HEK293T (cell line): ENCODE data around the gene ATP5PD.
A peak's percentile ranks its signal among the peaks of the same experiment; 100 is the strongest.

Experiments used
- CTCF ChIA-PET: fragments of 350-600 bp; formaldehyde crosslinking; extraction: SDS; loops from one replicate; lab custom pipeline; 2021; ENCODE audit warnings: antibody characterized with exemption, inconsistent platforms; lab: Yijun Ruan, JAX
- POLR2A ChIA-PET: fragments of 350-600 bp; formaldehyde crosslinking; extraction: SDS; loops from one replicate; lab custom pipeline; 2020; ENCODE audit warnings: antibody characterized with exemption, inconsistent platforms; lab: Yijun Ruan, JAX
- DNase-seq: peaks from one replicate; pipeline ENCODE4 v3.0.0; 2012; ENCODE audit warnings: mixed read lengths; ENCODE audit errors: extremely low spot score
- ARNT ChIP-seq: fragments of 450-650 bp; IDR thresholded peaks from 2 replicates; pipeline ENCODE4 v1.6.1; 2017; ENCODE audit warnings: mild to moderate bottlenecking
- BHLHE40 ChIP-seq: fragments of 450-650 bp; IDR thresholded peaks from 2 replicates; pipeline ENCODE4 v1.6.1; 2016; ENCODE audit warnings: mild to moderate bottlenecking, moderate library complexity, borderline replicate concordance
- CTBP1 ChIP-seq: fragments of 450-650 bp; IDR thresholded peaks from 2 replicates; pipeline ENCODE4 v1.6.1; 2016; ENCODE audit warnings: borderline replicate concordance
- ELF4 ChIP-seq: fragments of 450-650 bp; IDR thresholded peaks from 2 replicates; pipeline ENCODE4 v1.6.1; 2017; ENCODE audit warnings: antibody characterized with exemption
- FOXA1 ChIP-seq: fragments of 450-650 bp; IDR thresholded peaks from 2 replicates; pipeline ENCODE4 v1.6.1; 2016; ENCODE audit warnings: mild to moderate bottlenecking
- FOXK2 ChIP-seq: fragments of 450-650 bp; IDR thresholded peaks from 2 replicates; pipeline ENCODE4 v1.6.1; 2016; ENCODE audit warnings: mild to moderate bottlenecking
- FOXM1 ChIP-seq: fragments of 450-650 bp; IDR thresholded peaks from 2 replicates; pipeline ENCODE4 v1.6.1; 2017; ENCODE audit warnings: mild to moderate bottlenecking, borderline replicate concordance
- HDGF ChIP-seq: fragments of 450-650 bp; IDR thresholded peaks from 2 replicates; pipeline ENCODE4 v1.6.1; 2017; ENCODE audit warnings: antibody characterized with exemption, borderline replicate concordance
- L3MBTL2 ChIP-seq: fragments of 450-650 bp; conservative IDR thresholded peaks from 2 replicates; pipeline ENCODE4 v1.6.1; 2016; ENCODE audit warnings: mild to moderate bottlenecking
- LEF1 ChIP-seq: fragments of 450-650 bp; IDR thresholded peaks from 2 replicates; pipeline ENCODE4 v1.6.1; 2017; ENCODE audit warnings: mild to moderate bottlenecking, borderline replicate concordance
- NFRKB ChIP-seq: fragments of 450-650 bp; IDR thresholded peaks from 2 replicates; pipeline ENCODE4 v1.6.1; 2016; ENCODE audit warnings: mild to moderate bottlenecking, moderate library complexity
- PKNOX1 ChIP-seq: fragments of 450-650 bp; IDR thresholded peaks from 2 replicates; pipeline ENCODE4 v1.6.1; 2016
- SP1 ChIP-seq: fragments of 450-650 bp; IDR thresholded peaks from 2 replicates; pipeline ENCODE4 v1.6.1; 2017
- TARDBP ChIP-seq: fragments of 450-650 bp; IDR thresholded peaks from 2 replicates; pipeline ENCODE4 v1.6.1; 2016
- ZNF384 ChIP-seq: fragments of 450-650 bp; IDR thresholded peaks from 2 replicates; pipeline ENCODE4 v1.6.1; 2016

ATP5PD gene

GRCh38 chr17:75039238-75039637 is 7.5 kb downstream of the ATP5PD start:
- ChIA-PET CTCF (no interaction called here), POLR2A (interaction anchor here (1.4 kb wide), 1 partner anchor 8 kb away, joined by 3 read pairs; the partner anchor contains the start of genes ATP5PD and KCTD2)
- TF ChIP-seq L3MBTL2 = no peak
- no peak for DNase-seq

GRCh38 chr17:75036643-75037268 is 10.0 kb downstream of the ATP5PD start:
- POLR2A ChIA-PET = interaction anchor here (0.8 to 3.5 kb wide), 8 partner anchors 10 to 164 kb away, joined by 3 to 82 read pairs (median 4); partner anchors contain the start of genes ARMC7, ATP5PD, FDXR and KCTD2
- peak; percentile 46; the same call in 1 of the 2 replicates for TF ChIP-seq PKNOX1
- TF ChIP-seq NFRKB = no peak
- TF ChIP-seq BHLHE40 = no peak
- CTCF ChIA-PET = interaction anchor here (0.7 to 1.9 kb wide), 2 partner anchors 69 to 76 kb away, joined by 3 to 6 read pairs; no protein-coding TSS in a partner anchor
- DNase-seq = peak; percentile 60

GRCh38 chr17:75034236-75034908 is 12.4 kb downstream of the ATP5PD start:
- CTCF ChIA-PET = interaction anchor here (0.5 to 1.3 kb wide), 6 partner anchors 71 to 169 kb away, joined by 3 to 13 read pairs (median 3); no protein-coding TSS in a partner anchor
- POLR2A ChIA-PET = interaction anchor here (0.6 to 3.5 kb wide), 24 partner anchors 10 to 228 kb away, joined by 3 to 82 read pairs (median 5); partner anchors contain the start of genes ARMC7, ATP5PD, CDR2L and HID1
- TF ChIP-seq FOXM1 (peak; percentile 77; the same call in 1 of the 2 replicates), ARNT (peak; percentile 66; the same call in 1 of the 2 replicates), FOXK2 (no peak), LEF1 (no peak; the same call in 1 of the 2 replicates), ELF4 (peak; percentile 20; the same call in 1 of the 2 replicates), L3MBTL2 (peak; percentile 94), ZNF384 (no peak), FOXA1 (no peak), HDGF (peak; percentile 76; the same call in 1 of the 2 replicates), TARDBP (peak; percentile 60; the same call in 1 of the 2 replicates), SP1 (no peak), NFRKB (no peak)
- peak; percentile 69 for DNase-seq

DNA sequence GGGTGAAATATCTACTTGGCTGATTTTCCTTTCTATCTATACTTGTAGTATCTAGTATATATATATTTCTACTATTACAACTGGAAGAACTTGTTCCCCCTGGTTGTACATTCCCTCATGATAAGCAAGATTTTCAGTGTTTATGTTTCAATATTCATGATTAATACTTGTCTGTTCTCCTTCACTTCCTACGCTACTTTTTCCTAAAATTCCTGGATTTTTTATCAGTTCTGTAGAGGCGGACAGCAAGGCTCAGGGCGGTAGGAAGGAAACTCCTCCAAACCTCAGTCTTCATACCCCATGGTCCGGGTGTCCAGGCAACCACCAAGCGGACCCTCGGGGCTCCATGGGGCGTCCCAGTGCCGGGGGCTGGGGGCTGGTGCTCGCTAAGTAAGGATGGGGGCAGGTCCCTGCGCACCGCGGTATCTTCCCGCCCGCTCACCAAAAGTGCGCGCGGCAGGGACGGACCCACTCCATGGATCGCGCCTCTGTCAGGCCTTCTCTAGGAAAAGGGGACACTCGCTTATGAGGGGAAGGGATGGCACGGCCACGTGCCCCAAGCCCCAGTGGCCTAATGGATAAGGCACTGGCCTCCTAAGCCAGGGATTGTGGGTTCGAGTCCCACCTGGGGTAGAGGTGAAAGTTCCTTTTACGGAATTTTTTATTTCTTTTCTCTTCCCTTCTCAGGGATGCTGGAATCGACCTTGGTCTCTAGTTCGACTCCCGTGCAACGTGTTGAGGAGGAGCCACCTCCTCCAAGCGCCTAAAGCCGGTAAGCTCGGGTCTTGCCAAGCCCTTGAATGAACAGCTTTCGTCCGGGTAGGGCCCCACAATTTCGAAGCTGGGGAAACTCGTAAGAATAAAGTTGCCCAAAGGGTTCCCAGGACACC is 13.2 kb downstream of the ATP5PD start:
- CTCF ChIA-PET = interaction anchor here (0.5 to 0.9 kb wide), 3 partner anchors 47 to 100 kb away, joined by 3 read pairs; no protein-coding TSS in a partner anchor
- no peak for TF ChIP-seq BHLHE40
- TF ChIP-seq FOXM1 = peak; percentile 60; the same call in 1 of the 2 replicates
- TF ChIP-seq LEF1 = no peak
- TF ChIP-seq ARNT = peak; percentile 52; the same call in 1 of the 2 replicates
- no peak for TF ChIP-seq ZNF384
- TF ChIP-seq HDGF = no peak
- TF ChIP-seq L3MBTL2 = peak; percentile 72
- TF ChIP-seq FOXA1 = no peak
- POLR2A ChIA-PET = interaction anchor here (1.4 to 3.5 kb wide), 8 partner anchors 14 to 77 kb away, joined by 4 to 82 read pairs (median 20); partner anchors contain the start of genes ARMC7, ATP5PD, CDR2L and KCTD2
- DNase-seq = peak; percentile 87

- TF ChIP-seq NFRKB (no peak), BHLHE40 (no peak), PKNOX1 (no peak), CTBP1 (no peak), FOXM1 (no peak), LEF1 (no peak), L3MBTL2 (no peak), TARDBP (no peak), FOXK2 (no peak), ARNT (no peak)
Observed at GRCh38 chr17:75032720-75033280, 14.0 kb downstream of the ATP5PD start.

More at GRCh38 chr17:75032720-75033280, 14.0 kb downstream of the ATP5PD start:
- no peak for DNase-seq
- ChIA-PET POLR2A (interaction anchor here (0.7 to 5.7 kb wide), 6 partner anchors 21 to 72 kb away, joined by 3 to 53 read pairs (median 4); partner anchors contain the start of genes CDR2L, HID1 and MRPL58), CTCF (interaction anchor here (0.9 to 1.8 kb wide), 2 partner anchors 72 to 81 kb away, joined by 4 to 17 read pairs; no protein-coding TSS in a partner anchor)
